Retinal pigment epithelial cell (primary cell): ENCODE measurements around the gene ASPM.

Experiments
- DNase-seq: peaks from one replicate; pipeline ENCODE4 v3.0.0-alpha.2; 2010; ENCODE audit warnings: low read depth
- H3K4me3 ChIP-seq: 2 replicates; pipeline ENCODE4 v1.5.1; 2011; ENCODE audit warnings: mild to moderate bottlenecking, low read length, control low read depth, moderate library complexity
- CTCF ChIP-seq: conservative IDR thresholded peaks from 2 replicates; pipeline ENCODE4 v1.5.1; 2011; ENCODE audit warnings: low read depth, low read length, control low read depth, inconsistent platforms

ASPM gene

GRCh38 chr1:197083474-197083873, 63.0 kb downstream of the ASPM start:
- DNase-seq = no peak
- no peak for TF ChIP-seq CTCF
- no peak overlapping the region for H3K4me3 ChIP-seq

GRCh38 chr1:197081117-197081753, 65.2 kb downstream of the ASPM start:
- no peak for TF ChIP-seq CTCF
- DNase-seq = no peak
- H3K4me3 ChIP-seq = no peak overlapping the region

- no peak for DNase-seq
- H3K4me3 ChIP-seq = no peak overlapping the region
- no peak for TF ChIP-seq CTCF
Observed at GRCh38 chr1:197080323-197080722, 66.1 kb downstream of the ASPM start.

- TF ChIP-seq CTCF = no peak
- DNase-seq = no peak
- H3K4me3 ChIP-seq = no peak overlapping the region
Observed at GRCh38 chr1:197076585-197076984, 69.9 kb downstream of the ASPM start.

GRCh38 chr1:197073978-197074377, 72.5 kb downstream of the ASPM start:
- no peak for TF ChIP-seq CTCF
- no peak overlapping the region for H3K4me3 ChIP-seq
- no peak for DNase-seq

- DNase-seq = no peak
- no peak for TF ChIP-seq CTCF
- H3K4me3 ChIP-seq = no peak overlapping the region
Observed at GRCh38 chr1:197067457-197067818, 79.0 kb downstream of the ASPM start.

- H3K4me3 ChIP-seq = no peak within 1 kb of the TSS
- no peak for TF ChIP-seq CTCF
- no peak for DNase-seq
Observed at GRCh38 chr1:197066719-197067456, 79.6 kb downstream of the ASPM start, which contains the start of gene F13B. F13B (minus strand) TSS chr1:197067260; CDS start chr1:197067223, 37 bp downstream.
